WTC11 (cell line): ENCODE results near the gene NUDT6.

Experiments used
- ATF1 ChIP-seq: sonication (generic); formaldehyde crosslinking; IDR thresholded peaks from 2 replicates; pipeline ENCODE4 v1.8.1; 2023; ENCODE audit warnings: mild to moderate bottlenecking, moderate library complexity, missing genetic modification reagents
- ETV6 ChIP-seq: sonication (generic); formaldehyde crosslinking; IDR thresholded peaks from 2 replicates; pipeline ENCODE4 v1.8.1; 2022; ENCODE audit warnings: mild to moderate bottlenecking, missing genetic modification reagents
- NR1H2 ChIP-seq: sonication (generic); formaldehyde crosslinking; IDR thresholded peaks from 2 replicates; pipeline ENCODE4 v1.9.0; 2021; ENCODE audit warnings: mild to moderate bottlenecking, moderate library complexity, missing genetic modification reagents
- SP1 ChIP-seq: sonication (generic); formaldehyde crosslinking; conservative IDR thresholded peaks from 2 replicates; pipeline ENCODE4 v1.8.1; 2022; ENCODE audit warnings: missing genetic modification reagents
- TF ChIP-seq, protein P1 (sequence below): fragments of 200-600 bp; IDR thresholded peaks from 2 replicates; pipeline ENCODE4 v1.8.0; 2022; ENCODE audit warnings: antibody characterized with exemption
- TF ChIP-seq, protein P2 (sequence below): sonication (generic); formaldehyde crosslinking; IDR thresholded peaks from 2 replicates; pipeline ENCODE4 v1.8.0; 2022; ENCODE audit warnings: mild to moderate bottlenecking, missing genetic modification reagents
- TF ChIP-seq, protein P3 (sequence below): sonication (generic); formaldehyde crosslinking; IDR thresholded peaks from 2 replicates; pipeline ENCODE4 v1.8.1; 2023; ENCODE audit warnings: mild to moderate bottlenecking, missing genetic modification reagents, borderline replicate concordance

DNA sequence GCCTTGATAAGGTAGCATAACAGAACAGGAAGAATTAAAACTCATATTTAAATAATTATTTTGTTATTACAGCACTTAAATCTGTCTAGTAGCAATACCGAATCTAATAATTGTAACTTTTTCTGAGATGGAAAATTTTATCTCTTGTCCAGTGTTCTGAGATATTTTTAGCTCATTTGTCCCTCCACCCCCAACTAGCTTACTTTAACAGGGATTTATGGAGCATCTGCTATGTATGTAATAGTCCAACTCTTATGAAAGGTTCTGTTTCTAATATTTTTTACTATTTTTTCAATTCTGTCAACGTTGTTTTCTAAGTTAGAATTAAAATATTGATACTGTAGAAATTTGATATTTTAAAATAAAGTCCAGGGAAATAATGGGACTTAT lies 38.2 kb upstream of the NUDT6 start:
- TF ChIP-seq, protein P1, sequence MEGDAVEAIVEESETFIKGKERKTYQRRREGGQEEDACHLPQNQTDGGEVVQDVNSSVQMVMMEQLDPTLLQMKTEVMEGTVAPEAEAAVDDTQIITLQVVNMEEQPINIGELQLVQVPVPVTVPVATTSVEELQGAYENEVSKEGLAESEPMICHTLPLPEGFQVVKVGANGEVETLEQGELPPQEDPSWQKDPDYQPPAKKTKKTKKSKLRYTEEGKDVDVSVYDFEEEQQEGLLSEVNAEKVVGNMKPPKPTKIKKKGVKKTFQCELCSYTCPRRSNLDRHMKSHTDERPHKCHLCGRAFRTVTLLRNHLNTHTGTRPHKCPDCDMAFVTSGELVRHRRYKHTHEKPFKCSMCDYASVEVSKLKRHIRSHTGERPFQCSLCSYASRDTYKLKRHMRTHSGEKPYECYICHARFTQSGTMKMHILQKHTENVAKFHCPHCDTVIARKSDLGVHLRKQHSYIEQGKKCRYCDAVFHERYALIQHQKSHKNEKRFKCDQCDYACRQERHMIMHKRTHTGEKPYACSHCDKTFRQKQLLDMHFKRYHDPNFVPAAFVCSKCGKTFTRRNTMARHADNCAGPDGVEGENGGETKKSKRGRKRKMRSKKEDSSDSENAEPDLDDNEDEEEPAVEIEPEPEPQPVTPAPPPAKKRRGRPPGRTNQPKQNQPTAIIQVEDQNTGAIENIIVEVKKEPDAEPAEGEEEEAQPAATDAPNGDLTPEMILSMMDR, result no peak
- no peak for TF ChIP-seq ETV6
- TF ChIP-seq, protein P2, sequence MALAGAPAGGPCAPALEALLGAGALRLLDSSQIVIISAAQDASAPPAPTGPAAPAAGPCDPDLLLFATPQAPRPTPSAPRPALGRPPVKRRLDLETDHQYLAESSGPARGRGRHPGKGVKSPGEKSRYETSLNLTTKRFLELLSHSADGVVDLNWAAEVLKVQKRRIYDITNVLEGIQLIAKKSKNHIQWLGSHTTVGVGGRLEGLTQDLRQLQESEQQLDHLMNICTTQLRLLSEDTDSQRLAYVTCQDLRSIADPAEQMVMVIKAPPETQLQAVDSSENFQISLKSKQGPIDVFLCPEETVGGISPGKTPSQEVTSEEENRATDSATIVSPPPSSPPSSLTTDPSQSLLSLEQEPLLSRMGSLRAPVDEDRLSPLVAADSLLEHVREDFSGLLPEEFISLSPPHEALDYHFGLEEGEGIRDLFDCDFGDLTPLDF (CRISPR knock-in tag), result no peak
- TF ChIP-seq SP1, result no peak
- TF ChIP-seq NR1H2, result no peak
- TF ChIP-seq ATF1 (CRISPR knock-in tag), result no peak
- TF ChIP-seq, protein P3, sequence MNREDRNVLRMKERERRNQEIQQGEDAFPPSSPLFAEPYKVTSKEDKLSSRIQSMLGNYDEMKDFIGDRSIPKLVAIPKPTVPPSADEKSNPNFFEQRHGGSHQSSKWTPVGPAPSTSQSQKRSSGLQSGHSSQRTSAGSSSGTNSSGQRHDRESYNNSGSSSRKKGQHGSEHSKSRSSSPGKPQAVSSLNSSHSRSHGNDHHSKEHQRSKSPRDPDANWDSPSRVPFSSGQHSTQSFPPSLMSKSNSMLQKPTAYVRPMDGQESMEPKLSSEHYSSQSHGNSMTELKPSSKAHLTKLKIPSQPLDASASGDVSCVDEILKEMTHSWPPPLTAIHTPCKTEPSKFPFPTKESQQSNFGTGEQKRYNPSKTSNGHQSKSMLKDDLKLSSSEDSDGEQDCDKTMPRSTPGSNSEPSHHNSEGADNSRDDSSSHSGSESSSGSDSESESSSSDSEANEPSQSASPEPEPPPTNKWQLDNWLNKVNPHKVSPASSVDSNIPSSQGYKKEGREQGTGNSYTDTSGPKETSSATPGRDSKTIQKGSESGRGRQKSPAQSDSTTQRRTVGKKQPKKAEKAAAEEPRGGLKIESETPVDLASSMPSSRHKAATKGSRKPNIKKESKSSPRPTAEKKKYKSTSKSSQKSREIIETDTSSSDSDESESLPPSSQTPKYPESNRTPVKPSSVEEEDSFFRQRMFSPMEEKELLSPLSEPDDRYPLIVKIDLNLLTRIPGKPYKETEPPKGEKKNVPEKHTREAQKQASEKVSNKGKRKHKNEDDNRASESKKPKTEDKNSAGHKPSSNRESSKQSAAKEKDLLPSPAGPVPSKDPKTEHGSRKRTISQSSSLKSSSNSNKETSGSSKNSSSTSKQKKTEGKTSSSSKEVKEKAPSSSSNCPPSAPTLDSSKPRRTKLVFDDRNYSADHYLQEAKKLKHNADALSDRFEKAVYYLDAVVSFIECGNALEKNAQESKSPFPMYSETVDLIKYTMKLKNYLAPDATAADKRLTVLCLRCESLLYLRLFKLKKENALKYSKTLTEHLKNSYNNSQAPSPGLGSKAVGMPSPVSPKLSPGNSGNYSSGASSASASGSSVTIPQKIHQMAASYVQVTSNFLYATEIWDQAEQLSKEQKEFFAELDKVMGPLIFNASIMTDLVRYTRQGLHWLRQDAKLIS, result no peak
